A673 (cell line): Measurements from ENCODE around the gene DUOXA1. TPM values are rescaled to one million over a fixed set of nuclear protein-coding genes. Genes with fewer than 3 reads are reported as not detected.

ENCODE experiments used
- BruUV-seq: library from RNA; stranded (reverse); fragments of 400-500 nt; replicated peaks from 2 replicates; lab custom pipeline; 2021; lab: Mats Ljungman, UMichigan
- CTCF ChIA-PET: fragments of 300-600 bp; sonication (Branson Sonifier 250); formaldehyde crosslinking; loops from one replicate; lab custom pipeline; 2022; ENCODE audit warnings: antibody characterized with exemption; lab: Charles Lee
- POLR2A ChIA-PET: fragments of 300-600 bp; sonication (Branson Sonifier 250); formaldehyde crosslinking; loops from one replicate; lab custom pipeline; 2022; ENCODE audit warnings: antibody characterized with exemption; ENCODE audit not compliant: low non-redundant PET; lab: Charles Lee
- DNase-seq: peaks from one replicate; pipeline ENCODE4 v3.0.0-alpha.2; 2015; ENCODE audit warnings: low spot score
- H3K27ac ChIP-seq: fragments of 200-600 bp; sonication (generic); 2 replicates; pipeline ENCODE4 v1.5.1; 2016; ENCODE audit warnings: mixed run types, low read depth, mild to moderate bottlenecking, mixed read lengths, antibody characterized with exemption, low read length; ENCODE audit not compliant: poor library complexity, severe bottlenecking
- H3K27me3 ChIP-seq: fragments of 200-600 bp; sonication (generic); replicated peaks from 2 replicates; pipeline ENCODE4 v1.6.1; 2017; ENCODE audit warnings: mixed run types, low read depth, mild to moderate bottlenecking, mixed read lengths, antibody characterized with exemption, low read length; ENCODE audit not compliant: insufficient read depth, poor library complexity
- H3K36me3 ChIP-seq: fragments of 200-600 bp; sonication (generic); 2 replicates; pipeline ENCODE4 v1.6.1; 2016; ENCODE audit warnings: mixed run types, mild to moderate bottlenecking, mixed read lengths, antibody characterized with exemption, low read length; ENCODE audit not compliant: insufficient read depth, poor library complexity, severe bottlenecking
- H3K4me1 ChIP-seq: fragments of 200-600 bp; sonication (generic); 2 replicates; pipeline ENCODE4 v1.6.1; 2017; ENCODE audit warnings: mixed run types, mild to moderate bottlenecking, mixed read lengths, antibody characterized with exemption, low read length; ENCODE audit not compliant: insufficient read depth, poor library complexity, severe bottlenecking
- H3K4me3 ChIP-seq: fragments of 200-600 bp; sonication (generic); 2 replicates; pipeline ENCODE4 v1.5.1; 2016; ENCODE audit warnings: low read depth, mixed run types, mild to moderate bottlenecking, mixed read lengths, low read length; ENCODE audit not compliant: poor library complexity, severe bottlenecking
- H3K9me3 ChIP-seq: fragments of 200-600 bp; sonication (generic); 2 replicates; pipeline ENCODE4 v1.6.1; 2016; ENCODE audit warnings: mixed run types, low read depth, mild to moderate bottlenecking, mixed read lengths, antibody characterized with exemption, low read length; ENCODE audit not compliant: poor library complexity, severe bottlenecking
- EZH2 ChIP-seq: fragments of 200-600 bp; sonication (generic); IDR thresholded peaks from 2 replicates; pipeline ENCODE4 v1.6.1; 2017; ENCODE audit warnings: borderline replicate concordance, low read depth, mild to moderate bottlenecking, mixed read lengths, antibody characterized with exemption, low read length; ENCODE audit not compliant: poor library complexity, severe bottlenecking
- intact Hi-C: fragments of 100-400 bp; cut with micrococcal nuclease; formaldehyde crosslinking; loops from one replicate; pipeline ENCODE4 v1.10.0; 2022; ENCODE audit not compliant: unreplicated experiment
- total RNA-seq: library from RNA; stranded (reverse); gene quantifications from 2 replicates; pipeline ENCODE4 v1.2.3, GENCODE V29; 2021
- TF ChIP-seq, protein P1 (sequence below): fragments of 300-800, 200-600 bp; sonication (generic); conservative IDR thresholded peaks from 2 replicates; pipeline ENCODE4 v1.5.1; 2017; ENCODE audit warnings: low read depth, mild to moderate bottlenecking, antibody characterized with exemption, low read length, moderate library complexity, mixed read lengths

The DUOXA1 gene
- total RNA-seq, 1 experiment from 2014 or later, result 0.95 TPM

DNA sequence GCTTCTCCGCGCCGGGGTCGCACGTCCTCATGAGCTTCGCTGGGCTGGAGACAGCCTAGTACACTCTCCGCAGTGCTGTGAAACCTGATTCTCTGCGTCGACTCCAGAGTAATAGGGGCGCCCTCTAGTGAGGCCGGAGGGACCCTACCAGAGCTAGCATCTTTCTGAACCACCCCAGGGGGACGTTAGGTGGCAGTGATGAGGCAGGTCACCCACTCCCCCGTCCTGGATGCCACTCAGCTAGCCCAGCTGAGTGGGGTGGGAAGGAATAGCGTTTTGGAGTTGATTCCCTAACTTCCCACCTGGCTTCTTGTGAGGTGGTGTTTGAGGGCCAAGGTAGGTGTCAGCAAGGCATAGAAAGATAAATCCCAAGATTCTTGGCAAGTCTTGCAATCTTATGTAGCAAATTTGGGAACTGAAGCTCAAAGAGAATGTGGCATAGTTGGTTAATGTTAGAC lies 11.5 kb downstream of the DUOXA1 start:
- H3K36me3 ChIP-seq, result no peaks in the 10 kb centered on the region
- POLR2A ChIA-PET, result interaction anchor here (0.8 kb wide), 1 partner anchor 30 kb away, joined by 5 read pairs; no protein-coding TSS in a partner anchor
- BruUV-seq, result no TSS peak
- H3K9me3 ChIP-seq, result no peaks in the 10 kb centered on the region
- DNase-seq, result peak; percentile 96
- no peak overlapping the region for H3K4me3 ChIP-seq
- no peak overlapping the region for H3K27ac ChIP-seq
- TF ChIP-seq EZH2, result no peak
- TF ChIP-seq, protein P1, sequence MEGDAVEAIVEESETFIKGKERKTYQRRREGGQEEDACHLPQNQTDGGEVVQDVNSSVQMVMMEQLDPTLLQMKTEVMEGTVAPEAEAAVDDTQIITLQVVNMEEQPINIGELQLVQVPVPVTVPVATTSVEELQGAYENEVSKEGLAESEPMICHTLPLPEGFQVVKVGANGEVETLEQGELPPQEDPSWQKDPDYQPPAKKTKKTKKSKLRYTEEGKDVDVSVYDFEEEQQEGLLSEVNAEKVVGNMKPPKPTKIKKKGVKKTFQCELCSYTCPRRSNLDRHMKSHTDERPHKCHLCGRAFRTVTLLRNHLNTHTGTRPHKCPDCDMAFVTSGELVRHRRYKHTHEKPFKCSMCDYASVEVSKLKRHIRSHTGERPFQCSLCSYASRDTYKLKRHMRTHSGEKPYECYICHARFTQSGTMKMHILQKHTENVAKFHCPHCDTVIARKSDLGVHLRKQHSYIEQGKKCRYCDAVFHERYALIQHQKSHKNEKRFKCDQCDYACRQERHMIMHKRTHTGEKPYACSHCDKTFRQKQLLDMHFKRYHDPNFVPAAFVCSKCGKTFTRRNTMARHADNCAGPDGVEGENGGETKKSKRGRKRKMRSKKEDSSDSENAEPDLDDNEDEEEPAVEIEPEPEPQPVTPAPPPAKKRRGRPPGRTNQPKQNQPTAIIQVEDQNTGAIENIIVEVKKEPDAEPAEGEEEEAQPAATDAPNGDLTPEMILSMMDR, result peak; percentile 100
- CTCF ChIA-PET, result interaction anchor here (0.5 to 1.4 kb wide), 20 partner anchors 9 to 546 kb away, joined by 3 to 10 read pairs (median 4); partner anchors contain the start of genes DUOX1, DUOXA1, SORD and TRIM69
- peaks cover 19% of the 10 kb centered on the region for H3K27me3 ChIP-seq
- intact Hi-C loops, result loop anchor here (5.0 to 10.0 kb wide), 2 partner anchors 146 to 533 kb away; no protein-coding TSS in a partner anchor
- peaks cover 10% of the 10 kb centered on the region for H3K4me1 ChIP-seq

DNA sequence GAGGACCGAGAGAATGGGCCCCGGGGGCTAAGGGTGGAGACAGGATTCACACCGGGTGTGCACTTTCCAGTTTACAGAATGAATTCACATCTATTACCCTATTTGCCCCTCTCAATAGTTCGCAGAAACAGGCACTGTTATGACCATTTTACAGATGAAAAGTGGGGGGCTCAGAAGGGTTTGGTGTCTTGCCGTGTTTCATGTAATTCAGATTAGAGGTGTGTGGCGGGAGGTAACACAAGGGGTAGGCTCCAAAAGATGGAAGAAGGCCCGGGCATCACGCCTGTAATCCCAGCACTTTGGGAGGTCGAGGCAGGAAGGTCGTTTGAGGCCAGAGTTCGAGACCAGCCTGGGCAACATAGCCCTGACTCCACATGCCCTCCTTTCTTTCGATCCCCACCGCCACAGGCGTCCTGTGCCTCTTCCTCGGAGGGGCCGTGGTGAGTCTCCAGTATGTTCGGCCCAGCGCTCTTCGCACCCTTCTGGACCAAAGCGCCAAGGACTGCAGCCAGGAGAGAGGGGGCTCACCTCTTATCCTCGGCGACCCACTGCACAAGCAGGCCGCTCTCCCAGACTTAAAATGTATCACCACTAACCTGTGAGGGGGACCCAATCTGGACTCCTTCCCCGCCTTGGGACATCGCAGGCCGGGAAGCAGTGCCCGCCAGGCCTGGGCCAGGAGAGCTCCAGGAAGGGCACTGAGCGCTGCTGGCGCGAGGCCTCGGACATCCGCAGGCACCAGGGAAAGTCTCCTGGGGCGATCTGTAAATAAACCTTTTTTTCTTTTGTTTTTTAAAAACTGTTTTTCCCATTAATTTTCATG lies 12.2 kb downstream of the DUOXA1 start:
- H3K4me3 ChIP-seq, result no peak overlapping the region
- no peaks in the 10 kb centered on the region for H3K9me3 ChIP-seq
- CTCF ChIA-PET, result interaction anchor here (0.7 to 1.4 kb wide), 15 partner anchors 8 to 538 kb away, joined by 3 to 10 read pairs (median 4); partner anchors contain the start of genes DUOX1, DUOXA1, SORD and TRIM69
- H3K4me1 ChIP-seq, result peaks cover 12% of the 10 kb centered on the region
- intact Hi-C loops, result loop anchor here (5.0 to 10.0 kb wide), 2 partner anchors 145 to 533 kb away; no protein-coding TSS in a partner anchor
- BruUV-seq, result no TSS peak
- TF ChIP-seq EZH2, result no peak
- TF ChIP-seq, protein P1, result no peak
- DNase-seq, result no peak
- POLR2A ChIA-PET, result interaction anchor here (0.8 kb wide), 1 partner anchor 29 kb away, joined by 5 read pairs; no protein-coding TSS in a partner anchor
- H3K27ac ChIP-seq, result no peak overlapping the region
- peaks cover 25% of the 10 kb centered on the region for H3K27me3 ChIP-seq
- H3K36me3 ChIP-seq, result no peaks in the 10 kb centered on the region

DNA sequence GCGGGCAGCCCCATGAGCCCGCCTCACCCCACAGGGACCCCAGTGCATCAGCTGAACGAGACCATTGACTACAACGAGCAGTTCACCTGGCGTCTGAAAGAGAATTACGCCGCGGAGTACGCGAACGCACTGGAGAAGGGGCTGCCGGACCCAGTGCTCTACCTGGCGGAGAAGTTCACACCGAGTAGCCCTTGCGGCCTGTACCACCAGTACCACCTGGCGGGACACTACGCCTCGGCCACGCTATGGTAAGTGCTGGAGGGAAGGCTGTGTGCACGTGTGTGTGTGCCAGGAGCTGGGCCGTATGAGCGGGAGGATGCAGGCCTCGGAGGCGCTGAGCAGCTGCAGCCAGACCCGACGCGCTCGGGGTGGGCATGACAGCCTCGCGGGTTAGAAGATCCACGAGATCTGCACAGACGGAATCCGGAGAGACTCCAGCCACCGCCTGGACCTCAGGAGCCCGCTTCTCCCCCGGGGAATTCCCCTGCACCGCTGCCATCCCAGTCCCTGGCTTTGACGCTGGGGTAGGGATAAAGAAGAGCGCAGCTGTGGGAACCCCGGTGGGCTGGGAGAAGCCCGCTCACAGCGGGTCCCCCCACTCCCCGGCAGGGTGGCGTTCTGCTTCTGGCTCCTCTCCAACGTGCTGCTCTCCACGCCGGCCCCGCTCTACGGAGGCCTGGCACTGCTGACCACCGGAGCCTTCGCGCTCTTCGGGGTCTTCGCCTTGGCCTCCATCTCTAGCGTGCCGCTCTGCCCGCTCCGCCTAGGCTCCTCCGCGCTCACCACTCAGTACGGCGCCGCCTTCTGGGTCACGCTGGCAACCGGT lies 13.0 kb downstream of the DUOXA1 start:
- DNase-seq, result no peak
- H3K4me1 ChIP-seq, result peaks cover 12% of the 10 kb centered on the region
- no peaks in the 10 kb centered on the region for H3K9me3 ChIP-seq
- H3K27ac ChIP-seq, result no peak overlapping the region
- no peak overlapping the region for H3K4me3 ChIP-seq
- POLR2A ChIA-PET, result no interaction called here
- TF ChIP-seq, protein P1, result no peak
- TF ChIP-seq EZH2, result no peak
- CTCF ChIA-PET, result no interaction called here
- peaks cover 33% of the 10 kb centered on the region for H3K27me3 ChIP-seq
- no TSS peak for BruUV-seq
- intact Hi-C loops, result loop anchor here (5.0 to 10.0 kb wide), 2 partner anchors 144 to 532 kb away; no protein-coding TSS in a partner anchor
- H3K36me3 ChIP-seq, result no peaks in the 10 kb centered on the region
